CD4-positive, alpha-beta T cell (primary cell): ENCODE measurements around the gene DLX3. TPM values are rescaled to one million over a fixed set of nuclear protein-coding genes. Genes with fewer than 3 reads are reported as not detected.

ENCODE experiments used
- ATAC-seq: fragments of 200-7000 bp; cut with Tn5 transposase; one replicate; pipeline ENCODE4 v1.10.0; 2022; ENCODE audit warnings: mild to moderate bottlenecking; ENCODE audit not compliant: poor library complexity
- CTCF ChIA-PET: fragments of 350-600 bp; sonication (Branson Sonifier 250); formaldehyde crosslinking; loops from one replicate; lab custom pipeline; 2021; ENCODE audit warnings: antibody characterized with exemption, inconsistent platforms; lab: Charles Lee
- POLR2A ChIA-PET: fragments of 350-600 bp; sonication (Branson Sonifier 250); formaldehyde crosslinking; loops from one replicate; lab custom pipeline; 2021; ENCODE audit warnings: antibody characterized with exemption, inconsistent platforms; lab: Charles Lee
- DNase-seq, 14 experiments: peaks; one replicate each; pipeline ENCODE4 v3.0.0-alpha.2; 2013 to 2020; ENCODE audit warnings: mixed read lengths in 2 of 14
- H3K27ac ChIP-seq, 2 donors: one replicate each; pipeline versions ENCODE4 v1.5.1 to v1.7.0; 2013; ENCODE audit warnings: low read length in 2 of 2, low read depth in 1 of 2, mild to moderate bottlenecking in 1 of 2
- H3K27me3 ChIP-seq, 2 experiments: 1 replicate in 1 of 2; 2 replicates in 1 of 2; pipeline versions ENCODE4 v1.6.1 to v1.7.0; 2013; ENCODE audit warnings: low read length in 2 of 2, control low read depth in 1 of 2, mild to moderate bottlenecking in 1 of 2, moderate library complexity in 1 of 2; ENCODE audit not compliant: insufficient read depth in 2 of 2, control insufficient read depth in 1 of 2
- H3K36me3 ChIP-seq: one replicate; pipeline ENCODE4 v1.6.1; 2013; ENCODE audit warnings: low read length, control low read depth; ENCODE audit not compliant: insufficient read depth
- H3K4me1 ChIP-seq: one replicate; pipeline ENCODE4 v1.6.1; 2013; ENCODE audit warnings: low read length, control low read depth; ENCODE audit not compliant: insufficient read depth
- H3K4me3 ChIP-seq: one replicate; pipeline ENCODE4 v1.5.1; 2013; ENCODE audit warnings: mild to moderate bottlenecking, low read length, moderate library complexity
- H3K9me3 ChIP-seq, 2 experiments: 1 replicate in 1 of 2; 2 replicates in 1 of 2; pipeline versions ENCODE4 v1.6.1 to v1.7.0; 2013; ENCODE audit warnings: low read length in 2 of 2, mild to moderate bottlenecking in 2 of 2, control low read depth in 1 of 2, moderate library complexity in 1 of 2; ENCODE audit not compliant: control insufficient read depth in 1 of 2, insufficient read depth in 1 of 2
- H3K27ac Mint-ChIP-seq: one replicate; pipeline ENCODE4 v1.8.0; 2020; ENCODE audit warnings: mixed read lengths
- H3K27me3 Mint-ChIP-seq: one replicate; pipeline ENCODE4 v1.8.0; 2021; ENCODE audit warnings: mixed read lengths
- H3K36me3 Mint-ChIP-seq: one replicate; pipeline ENCODE4 v1.8.0; 2021; ENCODE audit warnings: low read depth, mixed read lengths
- H3K4me1 Mint-ChIP-seq: one replicate; pipeline ENCODE4 v1.8.0; 2021; ENCODE audit warnings: low read depth, mixed read lengths
- H3K4me3 Mint-ChIP-seq: one replicate; pipeline ENCODE4 v1.8.0; 2020; ENCODE audit warnings: mild to moderate bottlenecking, mixed read lengths
- H3K9me3 Mint-ChIP-seq: one replicate; pipeline ENCODE4 v1.8.0; 2020; ENCODE audit warnings: mixed read lengths
- CTCF ChIP-seq: fragments of 200-600 bp; IDR thresholded peaks from one replicate; pipeline ENCODE4 v1.8.0; 2022; ENCODE audit warnings: antibody characterized with exemption, mild to moderate bottlenecking
- intact Hi-C, 2 experiments: fragments of 100-400 bp; cut with DNase I in 1 of 2; cut with micrococcal nuclease in 1 of 2; formaldehyde crosslinking; loops; one replicate each; pipeline versions ENCODE4 v1.15.1 to v1.9.0; 2023 to 2025; cut with DNase I, micrococcal nuclease
- total RNA-seq, 174 experiments: library from RNA in 2 of 174; stranded (reverse) in 2 of 174; gene quantifications; one replicate each; pipeline ENCODE4 v1.2.3 and lab custom pipeline; 2021 to 2026

The DLX3 gene
- total RNA-seq, 2 experiments from 2014 or later: not detected

DNA sequence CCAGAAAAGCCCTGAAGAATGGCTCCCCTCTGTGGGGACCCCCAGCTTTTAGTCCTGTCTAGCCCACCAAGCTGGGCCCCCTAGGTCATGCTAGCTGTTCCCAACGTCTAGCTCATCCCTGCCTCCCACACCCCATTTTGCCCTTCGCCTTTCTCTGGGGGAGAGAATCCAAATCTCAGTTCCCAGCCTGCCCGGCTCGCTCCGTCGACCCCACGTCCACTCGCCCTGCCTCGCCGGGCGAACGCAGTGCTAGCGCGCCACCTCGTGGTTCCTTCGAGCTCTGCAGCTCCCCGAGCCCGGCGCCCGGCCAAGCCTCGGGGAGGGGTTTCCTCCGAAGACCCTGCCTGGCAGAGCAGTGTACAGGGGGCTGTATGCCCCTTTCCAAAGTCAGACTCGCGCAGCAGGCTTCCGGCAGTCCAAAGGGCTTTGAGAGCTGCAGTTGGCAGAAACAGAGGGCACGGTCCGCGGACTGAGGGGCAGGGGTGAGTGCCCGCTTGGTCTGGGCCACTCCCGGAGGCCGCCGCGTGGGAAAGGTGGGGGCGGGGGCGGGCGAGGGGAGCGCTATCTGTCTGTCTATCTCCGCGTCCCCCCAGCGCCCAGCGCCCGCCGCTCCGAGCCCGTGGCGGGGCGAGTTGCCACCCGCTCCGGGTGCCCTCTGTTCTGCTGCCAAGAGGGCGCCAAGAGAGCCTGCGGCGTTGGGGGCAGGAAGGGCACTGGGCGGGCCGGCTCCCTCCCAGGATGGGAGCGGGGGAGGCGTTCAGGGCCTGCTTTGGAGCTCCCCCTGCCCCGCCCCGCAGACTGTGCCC lies 1.7 kb upstream of the DLX3 start:
- POLR2A ChIA-PET: interaction anchor here (0.6 to 2.2 kb wide), 7 partner anchors 13 to 401 kb away, joined by 3 to 15 read pairs (median 3); partner anchors contain the start of gene LRRC59
- intact Hi-C loops: loop anchor here (1.0 to 10.0 kb wide), 5 partner anchors 44 to 302 kb away; partner anchors contain the start of gene SLC35B1 (in 1 of the 2)
- Histone ChIP-seq H3K4me3 (peak overlapping the region; percentile 30), H3K36me3 (no peaks in the 10 kb centered on the region), H3K9me3 (peaks cover 0 to 12% of the 10 kb centered on the region in 2 experiments), H3K27ac (no peak overlapping the region), H3K27me3 (peaks cover 82 to 84% of the 10 kb centered on the region in 2 experiments), H3K4me1 (peaks cover 51% of the 10 kb centered on the region)
- H3K27me3 Mint-ChIP-seq: peaks cover 87% of the 10 kb centered on the region
- H3K4me1 Mint-ChIP-seq: peaks cover 43% of the 10 kb centered on the region
- DNase-seq (peak; percentile 31 to 82 (median 63)), ATAC-seq (peak; percentile 60)
- CTCF ChIA-PET: interaction anchor here (0.7 to 5.9 kb wide), 16 partner anchors 9 to 440 kb away, joined by 3 to 75 read pairs (median 4); no protein-coding TSS in a partner anchor
- peak overlapping the region; percentile 3 for H3K4me3 Mint-ChIP-seq
- TF ChIP-seq CTCF: peak; percentile 98
- no peak overlapping the region for H3K27ac Mint-ChIP-seq
- no peaks in the 10 kb centered on the region for H3K9me3 Mint-ChIP-seq
- no peaks in the 10 kb centered on the region for H3K36me3 Mint-ChIP-seq

DNA sequence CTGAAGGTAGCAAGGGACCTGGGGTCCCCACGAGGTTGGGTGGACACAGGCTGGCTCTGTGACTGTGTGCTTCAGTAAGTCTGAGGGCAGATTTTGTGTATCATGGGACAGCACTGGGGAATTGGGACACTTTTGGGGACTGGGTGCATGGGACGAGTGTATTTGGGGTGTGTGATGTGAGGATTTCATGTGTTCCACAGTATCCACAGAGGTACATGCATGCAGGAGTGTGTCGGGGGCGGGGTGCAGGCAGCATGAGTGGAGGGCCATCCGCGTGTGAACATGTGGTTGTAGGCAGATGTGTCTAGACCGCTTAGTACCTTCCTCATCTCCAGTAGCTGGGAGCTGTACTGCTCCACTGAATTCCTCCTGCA lies 1.1 kb upstream of the DLX3 start:
- H3K27me3 ChIP-seq: peaks cover 78 to 84% of the 10 kb centered on the region in 2 experiments
- peaks cover 51% of the 10 kb centered on the region for H3K4me1 ChIP-seq
- no peak for ATAC-seq
- no peaks in the 10 kb centered on the region for H3K36me3 Mint-ChIP-seq
- peaks cover 43% of the 10 kb centered on the region for H3K4me1 Mint-ChIP-seq
- CTCF ChIA-PET: interaction anchor here (1.0 to 5.9 kb wide), 13 partner anchors 9 to 440 kb away, joined by 3 to 75 read pairs (median 5); no protein-coding TSS in a partner anchor
- H3K4me3 Mint-ChIP-seq: peak overlapping the region; percentile 36
- no peak overlapping the region for H3K27ac ChIP-seq
- intact Hi-C loops: loop anchor here (1.0 to 10.0 kb wide), 5 partner anchors 44 to 301 kb away; partner anchors contain the start of gene SLC35B1 (in 1 of the 2)
- POLR2A ChIA-PET: interaction anchor here (0.7 to 2.0 kb wide), 5 partner anchors 12 to 401 kb away, joined by 3 to 9 read pairs (median 3); partner anchors contain the start of gene LRRC59
- H3K27ac Mint-ChIP-seq: no peak overlapping the region
- H3K9me3 Mint-ChIP-seq: no peaks in the 10 kb centered on the region
- DNase-seq: peak in 2 of 14 experiments; percentile 21 to 33
- H3K27me3 Mint-ChIP-seq: peaks cover 87% of the 10 kb centered on the region
- TF ChIP-seq CTCF: no peak
- H3K36me3 ChIP-seq: no peaks in the 10 kb centered on the region
- peaks cover 0 to 12% of the 10 kb centered on the region in 2 experiments for H3K9me3 ChIP-seq
- H3K4me3 ChIP-seq: no peak overlapping the region
